IMR-90 (cell line): ENCODE data around the gene MACROD1. TPM values are rescaled to one million over a fixed set of nuclear protein-coding genes. Genes with fewer than 3 reads are reported as not detected.

Experiments
- ATAC-seq: fragments of 200-7000 bp; cut with Tn5 transposase; 2 replicates; pipeline ENCODE4 v1.9.1; 2020; ENCODE audit warnings: low read depth, mild to moderate bottlenecking, moderate library complexity
- BruUV-seq: library from RNA; stranded (reverse); fragments of 400-500 nt; replicated peaks from 2 replicates; lab custom pipeline; 2021; lab: Mats Ljungman, UMichigan
- CTCF ChIA-PET: fragments of 300-600 bp; formaldehyde crosslinking; extraction: SDS; loops from one replicate; lab custom pipeline; 2021; ENCODE audit warnings: antibody characterized with exemption; lab: Yijun Ruan, JAX
- POLR2A ChIA-PET: fragments of 300-600 bp; sonication (Branson Sonifier 250); formaldehyde crosslinking; loops from one replicate; lab custom pipeline; 2022; ENCODE audit warnings: antibody characterized with exemption; ENCODE audit not compliant: unreplicated experiment; lab: Charles Lee
- DNase-seq: peaks from one replicate; pipeline ENCODE4 v3.0.0; 2013
- H2AFZ ChIP-seq: replicated peaks from 2 replicates; pipeline ENCODE3; 2013; ENCODE audit warnings: low read length, mild to moderate bottlenecking; ENCODE audit not compliant: poor library complexity
- H2AK5ac ChIP-seq: 2 replicates; pipeline ENCODE4 v1.6.1; 2013; ENCODE audit warnings: low read depth, low read length, inconsistent platforms
- H2AK9ac ChIP-seq: replicated peaks from 2 replicates; pipeline ENCODE3; 2013; ENCODE audit warnings: mild to moderate bottlenecking, low read depth, low read length, moderate library complexity; ENCODE audit not compliant: poor library complexity
- H2BK120ac ChIP-seq: 2 replicates; pipeline ENCODE4 v1.6.1; 2013; ENCODE audit warnings: low read depth, low read length, inconsistent platforms
- H2BK15ac ChIP-seq: 3 replicates; pipeline ENCODE4 v1.6.1; 2013; ENCODE audit warnings: low read depth, low read length, inconsistent platforms
- H2BK20ac ChIP-seq: 2 replicates; pipeline ENCODE4 v1.6.1; 2013; ENCODE audit warnings: low read depth, mild to moderate bottlenecking, inconsistent platforms, low read length, moderate library complexity
- H2BK5ac ChIP-seq: 2 replicates; pipeline ENCODE4 v1.6.1; 2013; ENCODE audit warnings: mild to moderate bottlenecking, low read depth, low read length, inconsistent platforms; ENCODE audit not compliant: poor library complexity, severe bottlenecking
- H3K14ac ChIP-seq: replicated peaks from 2 replicates; pipeline ENCODE4 v1.6.1; 2013; ENCODE audit warnings: low read depth, low read length, inconsistent platforms
- H3K18ac ChIP-seq: 2 replicates; pipeline ENCODE4 v1.6.1; 2013; ENCODE audit warnings: low read depth, low read length, control low read depth
- H3K23ac ChIP-seq: 2 replicates; pipeline ENCODE4 v1.6.1; 2013; ENCODE audit warnings: low read depth, low read length, inconsistent platforms
- H3K27ac ChIP-seq: 2 replicates; pipeline ENCODE4 v1.5.1; 2013; ENCODE audit warnings: mild to moderate bottlenecking, control low read depth, low read length; ENCODE audit not compliant: insufficient read depth
- H3K27me3 ChIP-seq: 2 replicates; pipeline ENCODE4 v1.6.1; 2013; ENCODE audit warnings: low read length; ENCODE audit not compliant: control insufficient read depth, insufficient read depth
- H3K36me3 ChIP-seq: 2 replicates; pipeline ENCODE4 v1.6.1; 2013; ENCODE audit warnings: low read length, mixed read lengths; ENCODE audit not compliant: control insufficient read depth, insufficient read depth
- H3K4ac ChIP-seq: 2 replicates; pipeline ENCODE4 v1.6.1; 2013; ENCODE audit warnings: low read depth, low read length, inconsistent platforms
- H3K4me1 ChIP-seq: 2 replicates; pipeline ENCODE4 v1.6.1; 2013; ENCODE audit warnings: low read length, mixed read lengths; ENCODE audit not compliant: control insufficient read depth, insufficient read depth
- H3K4me2 ChIP-seq: 2 replicates; pipeline ENCODE4 v1.6.1; 2013; ENCODE audit warnings: low read depth, mild to moderate bottlenecking, control low read depth, low read length, moderate library complexity
- H3K4me3 ChIP-seq: 2 replicates; pipeline ENCODE4 v1.5.1; 2013; ENCODE audit warnings: low read depth, mild to moderate bottlenecking, control low read depth, low read length, moderate library complexity; ENCODE audit not compliant: insufficient read depth
- H3K56ac ChIP-seq: 2 replicates; pipeline ENCODE4 v1.6.1; 2013; ENCODE audit warnings: low read length, inconsistent platforms; ENCODE audit not compliant: insufficient read depth; ENCODE audit errors: extremely low read depth
- H3K79me1 ChIP-seq, 2 experiments: 2 replicates each; pipeline ENCODE4 v1.6.1; 2013; ENCODE audit warnings: low read length in 2 of 2, inconsistent platforms in 1 of 2, low read depth in 1 of 2
- H3K9ac ChIP-seq: 2 replicates; pipeline ENCODE4 v1.6.1; 2013; ENCODE audit warnings: low read depth, low read length, control low read depth
- H3K9me1 ChIP-seq: 2 replicates; pipeline ENCODE4 v1.6.1; 2013; ENCODE audit warnings: low read length, inconsistent platforms; ENCODE audit not compliant: insufficient read depth
- H3K9me3 ChIP-seq: 2 replicates; pipeline ENCODE4 v1.6.1; 2013; ENCODE audit warnings: low read length; ENCODE audit not compliant: control insufficient read depth, insufficient read depth
- H4K20me1 ChIP-seq: 2 replicates; pipeline ENCODE4 v1.6.1; 2013; ENCODE audit warnings: low read length, inconsistent platforms; ENCODE audit not compliant: insufficient read depth
- H4K5ac ChIP-seq: 2 replicates; pipeline ENCODE4 v1.6.1; 2013; ENCODE audit warnings: mild to moderate bottlenecking, low read depth, low read length, control low read depth
- H4K8ac ChIP-seq, 2 experiments: 2 replicates each; pipeline ENCODE4 v1.6.1; 2013; ENCODE audit warnings: low read depth in 2 of 2, low read length in 2 of 2, control low read depth in 1 of 2, inconsistent platforms in 1 of 2
- H4K91ac ChIP-seq: 2 replicates; pipeline ENCODE4 v1.6.1; 2013; ENCODE audit warnings: low read depth, low read length, inconsistent platforms; ENCODE audit not compliant: insufficient read depth
- BHLHE40 ChIP-seq: fragments of 150-350 bp; IDR thresholded peaks from 2 replicates; pipeline ENCODE4 v1.6.1; 2016; ENCODE audit warnings: mild to moderate bottlenecking, low read depth, low read length
- CEBPB ChIP-seq: IDR thresholded peaks from 2 replicates; pipeline ENCODE4 v1.6.1; 2012; ENCODE audit warnings: low read depth, low read length, improper control_type of control experiment
- CHD1 ChIP-seq: IDR thresholded peaks from 2 replicates; pipeline ENCODE4 v1.6.1; 2012; ENCODE audit warnings: low read depth, low read length, improper control_type of control experiment
- MAFK ChIP-seq: IDR thresholded peaks from 2 replicates; pipeline ENCODE4 v1.6.1; 2012; ENCODE audit warnings: low read depth, low read length, improper control_type of control experiment
- MAZ ChIP-seq: IDR thresholded peaks from 2 replicates; pipeline ENCODE4 v1.6.1; 2012; ENCODE audit warnings: low read depth, mild to moderate bottlenecking, low read length, improper control_type of control experiment, moderate library complexity, borderline replicate concordance
- NFE2L2 ChIP-seq: fragments of 150-350 bp; IDR thresholded peaks from 2 replicates; pipeline ENCODE4 v1.6.1; 2016; ENCODE audit warnings: low read depth, mild to moderate bottlenecking, low read length
- POLR2A ChIP-seq: IDR thresholded peaks from 2 replicates; pipeline ENCODE4 v1.6.1; 2012; ENCODE audit warnings: mild to moderate bottlenecking, low read depth, low read length
- RFX5 ChIP-seq: IDR thresholded peaks from 2 replicates; pipeline ENCODE4 v1.8.0; 2012; ENCODE audit warnings: low read depth, mild to moderate bottlenecking, low read length, moderate library complexity
- SMC3 ChIP-seq: fragments of 150-350 bp; IDR thresholded peaks from 2 replicates; pipeline ENCODE4 v1.6.1; 2016; ENCODE audit warnings: low read depth, mild to moderate bottlenecking, antibody characterized with exemption, low read length, moderate library complexity
- WGBS, 2 experiments: methylation state at CpG; one replicate each; pipeline versions ENCODE4 v1.1.5 to v1.1.7; 2013; ENCODE audit warnings: missing lambda C conversion rate in 2 of 2; ENCODE audit not compliant: insufficient read length in 1 of 2; ENCODE audit errors: extremely low coverage in 2 of 2; 5-methylcytosine and 5-hydroxymethylcytosine counted together
- dilution Hi-C: fragments of 300-500 bp; cut with HindIII; formaldehyde crosslinking; loops from one replicate; pipeline ENCODE4 v1.14.3; 2018; ENCODE audit warnings: low sequenced_read_pairs; ENCODE audit not compliant: unreplicated experiment
- in situ Hi-C: fragments of 300-500 bp; cut with MboI; formaldehyde crosslinking; loops from 3 replicates; pipeline ENCODE4 v1.14.3; 2019; ENCODE audit warnings: low sequenced_read_pairs, inconsistent platforms, mixed read lengths
- intact Hi-C: fragments of 100-400 bp; cut with micrococcal nuclease; formaldehyde crosslinking; loops from 2 replicates; pipeline ENCODE4 v1.10.0; 2022
- polyA plus RNA-seq, 3 experiments: library from polyadenylated mRNA; depleted of rRNA; stranded (reverse); fragments of >200 nt; gene quantifications; 2 replicates each; pipeline ENCODE4 v1.2.3, GENCODE V29; 2012; ENCODE audit warnings: low replicate concordance in 1 of 3
- total RNA-seq: library from RNA; depleted of rRNA; stranded (reverse); fragments of >200 nt; gene quantifications from 2 replicates; pipeline ENCODE4 v1.2.3, GENCODE V29; 2012
- TF ChIP-seq, protein P1 (sequence below): fragments of 150-350 bp; IDR thresholded peaks from 2 replicates; pipeline ENCODE4 v1.6.1; 2016; ENCODE audit warnings: low read depth, mild to moderate bottlenecking, low read length, moderate library complexity, borderline replicate concordance
- TF ChIP-seq, protein P2 (sequence below): conservative IDR thresholded peaks from 2 replicates; pipeline ENCODE4 v1.5.1; 2012; ENCODE audit warnings: mild to moderate bottlenecking, low read depth, low read length, improper control_type of control experiment

Gene MACROD1
- total and polyA plus RNA-seq, 2 of the 4 experiments (the other 2 are of a cell fraction) = 2.5 to 9.3 TPM

DNA sequence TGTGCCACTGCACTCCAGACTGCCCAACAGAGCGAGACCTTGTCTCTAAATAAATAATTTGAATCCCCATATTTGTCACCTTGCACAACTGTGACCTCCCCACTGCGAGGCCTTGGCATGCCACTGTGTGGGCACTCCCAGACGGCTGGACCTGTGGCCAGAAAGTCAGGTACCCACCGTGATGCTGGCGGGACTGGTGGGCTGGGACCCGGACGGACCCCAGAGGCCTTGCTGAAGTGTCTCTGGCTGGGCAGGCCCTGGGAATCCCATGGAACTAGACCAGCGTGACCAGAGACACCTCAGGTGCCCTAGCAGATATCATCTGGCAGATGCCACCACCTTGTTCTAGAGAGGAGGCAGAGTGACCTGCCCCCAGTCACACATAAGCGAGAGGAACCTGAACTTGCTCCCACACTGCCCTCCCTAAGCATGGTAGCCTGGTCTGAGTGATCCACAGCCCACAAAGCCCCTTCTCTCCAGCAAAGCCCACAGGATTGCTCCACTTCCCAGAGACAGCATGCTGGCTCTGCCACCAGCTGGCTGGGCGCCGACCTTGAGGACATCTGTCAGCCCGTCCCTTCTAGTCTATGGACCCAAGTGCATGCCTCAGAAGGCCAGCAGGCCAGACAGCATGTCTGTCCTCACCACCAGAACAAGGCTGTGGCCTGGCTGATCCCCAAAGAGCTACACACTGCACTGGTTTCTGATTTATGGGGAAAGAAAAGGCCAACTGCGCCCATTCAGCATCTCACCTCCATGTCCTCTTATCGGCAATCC, 9.5 kb downstream of the MACROD1 start:
- H4K91ac ChIP-seq = no peak overlapping the region
- dilution Hi-C loops (no loop called here), in situ Hi-C loops (no loop called here), intact Hi-C loops (no loop called here)
- ATAC-seq (no peak), DNase-seq (no peak)
- H4K8ac ChIP-seq = no peak overlapping the region
- H3K9ac ChIP-seq = no peak overlapping the region
- no peaks in the 10 kb centered on the region for H3K4me1 ChIP-seq
- no peaks in the 10 kb centered on the region for H3K36me3 ChIP-seq
- ChIA-PET POLR2A (no interaction called here), CTCF (interaction anchor here (0.8 kb wide), 1 partner anchor 154 kb away, joined by 3 read pairs; no protein-coding TSS in a partner anchor)
- no TSS peak for BruUV-seq
- H2AK5ac ChIP-seq = no peak overlapping the region
- H3K4me3 ChIP-seq = no peak overlapping the region
- no peak overlapping the region for H2AK9ac ChIP-seq
- no peak overlapping the region for H2BK15ac ChIP-seq
- no peak overlapping the region for H2BK5ac ChIP-seq
- no peak for TF ChIP-seq CEBPB
- TF ChIP-seq, protein P1, sequence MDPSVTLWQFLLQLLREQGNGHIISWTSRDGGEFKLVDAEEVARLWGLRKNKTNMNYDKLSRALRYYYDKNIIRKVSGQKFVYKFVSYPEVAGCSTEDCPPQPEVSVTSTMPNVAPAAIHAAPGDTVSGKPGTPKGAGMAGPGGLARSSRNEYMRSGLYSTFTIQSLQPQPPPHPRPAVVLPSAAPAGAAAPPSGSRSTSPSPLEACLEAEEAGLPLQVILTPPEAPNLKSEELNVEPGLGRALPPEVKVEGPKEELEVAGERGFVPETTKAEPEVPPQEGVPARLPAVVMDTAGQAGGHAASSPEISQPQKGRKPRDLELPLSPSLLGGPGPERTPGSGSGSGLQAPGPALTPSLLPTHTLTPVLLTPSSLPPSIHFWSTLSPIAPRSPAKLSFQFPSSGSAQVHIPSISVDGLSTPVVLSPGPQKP = no peak
- TF ChIP-seq MAFK = no peak
- no peak for TF ChIP-seq NFE2L2
- no peak for TF ChIP-seq BHLHE40
- TF ChIP-seq POLR2A = no peak
- TF ChIP-seq, protein P2, sequence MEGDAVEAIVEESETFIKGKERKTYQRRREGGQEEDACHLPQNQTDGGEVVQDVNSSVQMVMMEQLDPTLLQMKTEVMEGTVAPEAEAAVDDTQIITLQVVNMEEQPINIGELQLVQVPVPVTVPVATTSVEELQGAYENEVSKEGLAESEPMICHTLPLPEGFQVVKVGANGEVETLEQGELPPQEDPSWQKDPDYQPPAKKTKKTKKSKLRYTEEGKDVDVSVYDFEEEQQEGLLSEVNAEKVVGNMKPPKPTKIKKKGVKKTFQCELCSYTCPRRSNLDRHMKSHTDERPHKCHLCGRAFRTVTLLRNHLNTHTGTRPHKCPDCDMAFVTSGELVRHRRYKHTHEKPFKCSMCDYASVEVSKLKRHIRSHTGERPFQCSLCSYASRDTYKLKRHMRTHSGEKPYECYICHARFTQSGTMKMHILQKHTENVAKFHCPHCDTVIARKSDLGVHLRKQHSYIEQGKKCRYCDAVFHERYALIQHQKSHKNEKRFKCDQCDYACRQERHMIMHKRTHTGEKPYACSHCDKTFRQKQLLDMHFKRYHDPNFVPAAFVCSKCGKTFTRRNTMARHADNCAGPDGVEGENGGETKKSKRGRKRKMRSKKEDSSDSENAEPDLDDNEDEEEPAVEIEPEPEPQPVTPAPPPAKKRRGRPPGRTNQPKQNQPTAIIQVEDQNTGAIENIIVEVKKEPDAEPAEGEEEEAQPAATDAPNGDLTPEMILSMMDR = no peak
- TF ChIP-seq SMC3 = no peak
- no peak for TF ChIP-seq RFX5
- TF ChIP-seq MAZ = no peak
- TF ChIP-seq CHD1 = no peak
- H2AFZ ChIP-seq = no peak overlapping the region
- WGBS, 2 experiments = 90% methylated on average over 8 of the region's 14 CpGs; no CpG with 5 or more reads in 1 of the 2 experiments
- H3K14ac ChIP-seq = no peak overlapping the region
- H4K20me1 ChIP-seq = peaks cover 17% of the 10 kb centered on the region; the same call in 1 of the 2 replicates
- H4K5ac ChIP-seq = no peak overlapping the region
- H3K27ac ChIP-seq = no peak overlapping the region
- no peak overlapping the region for H2BK20ac ChIP-seq
- no peaks in the 10 kb centered on the region for H3K9me3 ChIP-seq
- no peaks in the 10 kb centered on the region for H3K27me3 ChIP-seq
- peaks cover 3 to 5% of the 10 kb centered on the region in 2 experiments; a peak in 2 of 4 replicates for H3K79me1 ChIP-seq
- no peak overlapping the region for H3K23ac ChIP-seq
- no peak overlapping the region for H3K18ac ChIP-seq
- H2BK120ac ChIP-seq = no peak overlapping the region
- H3K9me1 ChIP-seq = no peaks in the 10 kb centered on the region
- H3K56ac ChIP-seq = no peak overlapping the region
- no peak overlapping the region for H3K4ac ChIP-seq
- no peak overlapping the region for H3K4me2 ChIP-seq
